Stomach (tissue), 9 donors: Measurements from ENCODE around the gene SUN1. TPM values are rescaled to one million over a fixed set of nuclear protein-coding genes. Genes with fewer than 3 reads are reported as not detected.
"Not testable (repeated sequence)": the region's sequence is repeated elsewhere in the genome, so short reads cannot be mapped to it uniquely, and the experiment has no call there.

Experiments used
- DNase-seq, 2 donors: peaks; one replicate each; pipeline versions ENCODE4 v3.0.0 to v3.0.0-alpha.2; 2013 to 2019
- H3K27ac ChIP-seq, 5 donors: fragments of 200-600 bp in 4 of 5; sonication (generic) in 4 of 5; one replicate each; pipeline ENCODE4 v1.5.1; 2013 to 2019; ENCODE audit warnings: mild to moderate bottlenecking in 1 of 5, moderate library complexity in 1 of 5
- H3K27me3 ChIP-seq, 3 donors: fragments of 200-600 bp; sonication (generic); one replicate each; pipeline ENCODE4 v1.5.1; 2017 to 2019; ENCODE audit warnings: mixed run types in 1 of 3
- H3K36me3 ChIP-seq, 4 donors: fragments of 200-600 bp; sonication (generic); 1 replicate in 3 of 4; 2 replicates in 1 of 4; pipeline ENCODE4 v1.5.1; 2016 to 2019
- H3K4me1 ChIP-seq, 4 donors: fragments of 200-600 bp; sonication (generic); one replicate each; pipeline ENCODE4 v1.5.1; 2016 to 2019
- H3K4me3 ChIP-seq, 4 donors: fragments of 200-600 bp; sonication (generic) in 3 of 4; one replicate each; pipeline ENCODE4 v1.5.1; 2016 to 2019; ENCODE audit warnings: mild to moderate bottlenecking in 1 of 4
- H3K9me3 ChIP-seq, 4 donors: fragments of 200-600 bp; sonication (generic); one replicate each; pipeline ENCODE4 v1.5.1; 2016 to 2019
- CTCF ChIP-seq, 7 experiments: fragments of 450-650 bp in 4 of 7; fragments of 200-600 bp in 3 of 7; sonication (generic) in 3 of 7; IDR thresholded peaks; one replicate each; pipeline ENCODE4 v1.5.1; 2016 to 2019; ENCODE audit warnings: antibody characterized with exemption in 7 of 7, control low read depth in 2 of 7, mild to moderate bottlenecking in 1 of 7
- EP300 ChIP-seq: sonication (generic); formaldehyde crosslinking; IDR thresholded peaks from one replicate; pipeline ENCODE4 v1.6.1; 2017; ENCODE audit warnings: antibody characterized with exemption
- POLR2A ChIP-seq, 4 donors: fragments of 450-650 bp; IDR thresholded peaks; one replicate each; pipeline ENCODE4 v1.6.1; 2016; ENCODE audit warnings: antibody characterized with exemption in 4 of 4, control low read depth in 2 of 4, mild to moderate bottlenecking in 1 of 4, moderate library complexity in 1 of 4
- POLR2AphosphoS5 ChIP-seq, 3 donors: sonication (generic); formaldehyde crosslinking; IDR thresholded peaks; one replicate each; pipeline ENCODE4 v1.6.1; 2016; ENCODE audit warnings: antibody characterized with exemption in 3 of 3
- WGBS, 5 donors: extraction: QIAGEN DNeasy Blood & Tissue Kit in 3 of 5; methylation state at CpG; one replicate each; pipeline versions ENCODE4 v1.1.5 to v1.1.7; 2013 to 2018; 5-methylcytosine and 5-hydroxymethylcytosine counted together
- intact Hi-C: fragments of 100-400 bp; cut with DNase I; formaldehyde crosslinking; loops from one replicate; pipeline ENCODE4 v1.15.1; 2023; ENCODE audit warnings: low total_unique reads
- polyA plus RNA-seq, 3 donors: library from polyadenylated mRNA; stranded (reverse); fragments of 200-250 nt; gene quantifications; one replicate each; pipeline ENCODE4 v1.2.3, GENCODE V29; 2013
- total RNA-seq, 5 donors: library from RNA; depleted of rRNA; stranded (reverse); fragments of >200 nt; gene quantifications; one replicate each; pipeline versions ENCODE4 v1.1.0 to v1.2.3, GENCODE V29; 2014 to 2016
- donor health status: healthy with polysubstance abuse.
- donor health status: Bipolar disorder and iron deficiency.
- donor health status: healthy.

Gene SUN1
- total and polyA plus RNA-seq, 8 donors = 15.9 to 242 (median 117) TPM

GRCh38 chr7:871900-872537 is 39.7 kb downstream of the SUN1 start:
- H3K36me3 ChIP-seq = peaks cover 37 to 56% (median 53%) of the 10 kb centered on the region in 4 donors
- no peaks in the 10 kb centered on the region for H3K27me3 ChIP-seq
- no peak for TF ChIP-seq EP300
- no peak for TF ChIP-seq CTCF (IDR thresholded peaks at IDR 0.05)
- TF ChIP-seq POLR2AphosphoS5 (IDR thresholded peaks at IDR 0.05) = no peak
- TF ChIP-seq POLR2A (IDR thresholded peaks at IDR 0.05) = no peak
- intact Hi-C loops = loop anchor here (5.0 kb wide), 1 partner anchor 85 kb away; no protein-coding TSS in a partner anchor
- WGBS, 5 donors = 65 to 79% (median 79%) methylated on average over 12 to 14 of the region's 14 CpGs
- no peak overlapping the region for H3K4me3 ChIP-seq
- no peak for DNase-seq
- peaks cover 36 to 72% (median 54%) of the 10 kb centered on the region in 4 donors for H3K4me1 ChIP-seq
- H3K9me3 ChIP-seq = no peaks in the 10 kb centered on the region
- peak overlapping the region in 4 of 5 donors; percentile 66 to 95 (median 84) for H3K27ac ChIP-seq

- DNase-seq = not testable (repeated sequence)
- H3K27ac ChIP-seq = peak overlapping the region in 4 of 5 donors; percentile 66 to 95 (median 84)
- peaks cover 35 to 50% (median 48%) of the 10 kb centered on the region in 4 donors for H3K36me3 ChIP-seq
Observed at GRCh38 chr7:872685-873084, 40.4 kb downstream of the SUN1 start.

GRCh38 chr7:873367-874002 is 41.2 kb downstream of the SUN1 start:
- Histone ChIP-seq H3K4me3 (no peak overlapping the region), H3K27me3 (no peaks in the 10 kb centered on the region), H3K36me3 (peaks cover 32 to 44% (median 42%) of the 10 kb centered on the region in 4 donors), H3K4me1 (peaks cover 32 to 71% (median 52%) of the 10 kb centered on the region in 4 donors), H3K27ac (peak overlapping the region; percentile 59 to 95 (median 74)), H3K9me3 (no peaks in the 10 kb centered on the region)
- no peak for TF ChIP-seq POLR2A (IDR thresholded peaks at IDR 0.05)
- TF ChIP-seq POLR2AphosphoS5 (IDR thresholded peaks at IDR 0.05) = peak; percentile 70 to 96 (median 87)
- no peak for TF ChIP-seq EP300
- peak in 6 of 7 experiments; percentile 25 to 99 (median 92) for TF ChIP-seq CTCF (IDR thresholded peaks at IDR 0.05)
- intact Hi-C loops = loop anchor here (5.0 kb wide), 1 partner anchor 86 kb away; no protein-coding TSS in a partner anchor
- peak; percentile 92 to 94 for DNase-seq
- 26 to 30% (median 28%) methylated on average over 18 of the region's 18 CpGs for WGBS, 5 donors

More at GRCh38 chr7:872685-873084, 40.4 kb downstream of the SUN1 start:
- peaks cover 31 to 70% (median 51%) of the 10 kb centered on the region in 4 donors for H3K4me1 ChIP-seq
- H3K9me3 ChIP-seq, H3K27me3 ChIP-seq, H3K4me3 ChIP-seq: not testable (repeated sequence)
- 85 to 91% (median 89%) methylated on average over 19 of the region's 19 CpGs for WGBS, 5 donors
- intact Hi-C loops = loop anchor here (5.0 kb wide), 1 partner anchor 85 kb away; no protein-coding TSS in a partner anchor

GRCh38 chr7:874031-874749 is 41.9 kb downstream of the SUN1 start:
- intact Hi-C loops = loop anchor here (5.0 kb wide), 1 partner anchor 87 kb away; no protein-coding TSS in a partner anchor

More at GRCh38 chr7:874031-874749, 41.9 kb downstream of the SUN1 start:
- 77 to 84% (median 82%) methylated on average over 9 of the region's 9 CpGs for WGBS, 5 donors
- H3K9me3 ChIP-seq = no peaks in the 10 kb centered on the region
- peaks cover 35 to 72% (median 54%) of the 10 kb centered on the region in 4 donors for H3K4me1 ChIP-seq
- peak in 1 of 2 donors; percentile 63 for DNase-seq
- peaks cover 31 to 40% (median 39%) of the 10 kb centered on the region in 4 donors for H3K36me3 ChIP-seq
- no peak for TF ChIP-seq CTCF (IDR thresholded peaks at IDR 0.05)
- no peak for TF ChIP-seq POLR2A (IDR thresholded peaks at IDR 0.05)
- H3K4me3 ChIP-seq = no peak overlapping the region
- no peaks in the 10 kb centered on the region for H3K27me3 ChIP-seq
- peak overlapping the region; percentile 59 to 95 (median 74) for H3K27ac ChIP-seq
